ENCODE measurements around the gene L3MBTL2.
A peak's percentile ranks its signal among the peaks of the same experiment; 100 is the strongest.

Gene L3MBTL2

DNA sequence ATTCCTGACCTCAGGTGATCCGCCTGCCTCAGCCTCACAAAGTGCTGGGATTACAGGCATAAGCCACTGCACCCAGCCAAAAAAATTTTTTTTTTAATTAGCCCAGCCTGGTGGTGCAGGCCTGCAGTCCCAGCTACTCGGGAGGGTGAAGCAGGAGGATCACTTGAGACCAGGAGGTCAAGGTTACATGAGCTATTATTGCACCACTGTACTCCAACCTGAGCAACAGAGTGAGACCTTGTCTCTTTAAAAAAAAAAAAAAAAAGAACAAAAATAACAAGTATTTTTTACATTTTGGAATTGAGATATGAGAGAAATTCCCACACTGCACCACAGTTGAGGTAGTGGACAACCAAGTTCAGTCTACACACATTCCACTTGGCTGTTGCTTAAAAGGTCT, 13.6 kb upstream of the L3MBTL2 start:
- H2BK120ac ChIP-seq (ENCODE audit: insufficient read depth, low read length, poor library complexity): no peak overlapping the region
- H3K4me1 ChIP-seq (ENCODE audit: control insufficient read depth in 1 of 2, insufficient read depth in 2 of 2, low read length in 2 of 2): no peaks in the 10 kb centered on the region
- H3K4me3 ChIP-seq (ENCODE audit: low read depth, low read length): no peak overlapping the region
- H2BK5ac ChIP-seq (ENCODE audit: low read depth, low read length, poor library complexity): no peak overlapping the region
- no peaks in the 10 kb centered on the region for H3K9me3 ChIP-seq (ENCODE audit: insufficient read depth, low read depth, low read length)
- H3K79me2 ChIP-seq (ENCODE audit: control insufficient read depth, insufficient read depth, low read length, poor library complexity): no peaks in the 10 kb centered on the region
- H4K12ac ChIP-seq (ENCODE audit: low read depth, low read length): no peak overlapping the region
- H4K8ac ChIP-seq (ENCODE audit: low read depth, low read length): no peak overlapping the region
- H3K36me3 ChIP-seq (ENCODE audit: control insufficient read depth in 1 of 2, insufficient read depth in 2 of 2, low read length in 2 of 2): no peaks in the 10 kb centered on the region
- no peak overlapping the region for H4K91ac ChIP-seq (ENCODE audit: low read depth, low read length)
- no peak overlapping the region for H2AK5ac ChIP-seq (ENCODE audit: low read length)
- H3K27ac ChIP-seq (ENCODE audit: low read depth, low read length): no peak overlapping the region
- H3K23ac ChIP-seq (ENCODE audit: low read length): no peak overlapping the region
- H3K4ac ChIP-seq (ENCODE audit: low read depth, low read length): no peak overlapping the region
- H3K4me2 ChIP-seq (ENCODE audit: low read length): no peak overlapping the region
- H3K79me1 ChIP-seq (ENCODE audit: low read length): no peaks in the 10 kb centered on the region
- H3K18ac ChIP-seq (ENCODE audit: low read length): no peak overlapping the region
- WGBS (ENCODE audit: extremely low coverage, insufficient coverage, insufficient read length): no CpG with 5 or more reads among the region's 2 CpGs
- no peak overlapping the region for H2BK12ac ChIP-seq (ENCODE audit: low read length)
- H3K9ac ChIP-seq (ENCODE audit: low read length): no peak overlapping the region
- no peak overlapping the region for H3K14ac ChIP-seq (ENCODE audit: low read length)
- DNase-seq: no peak
- H2AFZ ChIP-seq (ENCODE audit: insufficient read depth, low read length, poor library complexity): no peak overlapping the region
- H3K27me3 ChIP-seq (ENCODE audit: insufficient read depth, low read length): no peaks in the 10 kb centered on the region

DNA sequence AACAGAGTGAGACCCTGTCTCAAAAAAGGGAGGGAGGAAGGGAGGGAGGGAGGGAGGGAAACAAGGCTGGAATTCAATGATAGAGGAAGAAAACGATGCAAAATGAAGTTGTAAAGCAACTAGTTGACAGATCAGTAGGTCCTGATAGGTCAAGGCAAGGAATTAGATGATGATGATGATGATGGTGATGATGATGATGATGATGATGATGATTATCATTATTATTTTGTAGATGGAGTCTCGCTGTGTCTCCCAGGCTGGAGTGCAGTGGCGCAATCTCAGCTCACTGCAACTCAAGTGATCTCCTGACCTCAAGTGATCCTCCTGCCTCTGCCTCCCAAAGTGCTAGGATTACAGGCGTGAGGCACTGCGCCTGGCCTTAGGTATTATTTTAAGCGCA, 11.3 kb upstream of the L3MBTL2 start:
- Histone ChIP-seq H3K79me1 (ENCODE audit: low read length) (no peaks in the 10 kb centered on the region), H3K23ac (ENCODE audit: low read length) (no peak overlapping the region), H2AFZ (ENCODE audit: insufficient read depth, low read length, poor library complexity) (no peak overlapping the region), H3K4me1 (ENCODE audit: control insufficient read depth in 1 of 2, insufficient read depth in 2 of 2, low read length in 2 of 2) (peaks cover 6 to 7% of the 10 kb centered on the region in 2 experiments), H2BK5ac (ENCODE audit: low read depth, low read length, poor library complexity) (no peak overlapping the region), H3K27ac (ENCODE audit: low read depth, low read length) (no peak overlapping the region), H3K4me2 (ENCODE audit: low read length) (no peak overlapping the region), H3K4ac (ENCODE audit: low read depth, low read length) (no peak overlapping the region), H4K91ac (ENCODE audit: low read depth, low read length) (no peak overlapping the region), H4K8ac (ENCODE audit: low read depth, low read length) (no peak overlapping the region), H4K12ac (ENCODE audit: low read depth, low read length) (no peak overlapping the region), H3K9me3 (ENCODE audit: insufficient read depth, low read depth, low read length) (no peaks in the 10 kb centered on the region), H2BK120ac (ENCODE audit: insufficient read depth, low read length, poor library complexity) (no peak overlapping the region), H3K9ac (ENCODE audit: low read length) (no peak overlapping the region), H2AK5ac (ENCODE audit: low read length) (no peak overlapping the region), H3K79me2 (ENCODE audit: control insufficient read depth, insufficient read depth, low read length, poor library complexity) (no peaks in the 10 kb centered on the region), H3K14ac (ENCODE audit: low read length) (no peak overlapping the region), H3K36me3 (ENCODE audit: control insufficient read depth in 1 of 2, insufficient read depth in 2 of 2, low read length in 2 of 2) (no peaks in the 10 kb centered on the region), H3K27me3 (ENCODE audit: insufficient read depth, low read length) (peaks cover 5% of the 10 kb centered on the region), H3K4me3 (ENCODE audit: low read depth, low read length) (no peak overlapping the region), H3K18ac (ENCODE audit: low read length) (no peak overlapping the region), H2BK12ac (ENCODE audit: low read length) (no peak overlapping the region)
- no CpG with 5 or more reads among the region's 6 CpGs for WGBS (ENCODE audit: extremely low coverage, insufficient coverage, insufficient read length)
- no peak for DNase-seq

DNA sequence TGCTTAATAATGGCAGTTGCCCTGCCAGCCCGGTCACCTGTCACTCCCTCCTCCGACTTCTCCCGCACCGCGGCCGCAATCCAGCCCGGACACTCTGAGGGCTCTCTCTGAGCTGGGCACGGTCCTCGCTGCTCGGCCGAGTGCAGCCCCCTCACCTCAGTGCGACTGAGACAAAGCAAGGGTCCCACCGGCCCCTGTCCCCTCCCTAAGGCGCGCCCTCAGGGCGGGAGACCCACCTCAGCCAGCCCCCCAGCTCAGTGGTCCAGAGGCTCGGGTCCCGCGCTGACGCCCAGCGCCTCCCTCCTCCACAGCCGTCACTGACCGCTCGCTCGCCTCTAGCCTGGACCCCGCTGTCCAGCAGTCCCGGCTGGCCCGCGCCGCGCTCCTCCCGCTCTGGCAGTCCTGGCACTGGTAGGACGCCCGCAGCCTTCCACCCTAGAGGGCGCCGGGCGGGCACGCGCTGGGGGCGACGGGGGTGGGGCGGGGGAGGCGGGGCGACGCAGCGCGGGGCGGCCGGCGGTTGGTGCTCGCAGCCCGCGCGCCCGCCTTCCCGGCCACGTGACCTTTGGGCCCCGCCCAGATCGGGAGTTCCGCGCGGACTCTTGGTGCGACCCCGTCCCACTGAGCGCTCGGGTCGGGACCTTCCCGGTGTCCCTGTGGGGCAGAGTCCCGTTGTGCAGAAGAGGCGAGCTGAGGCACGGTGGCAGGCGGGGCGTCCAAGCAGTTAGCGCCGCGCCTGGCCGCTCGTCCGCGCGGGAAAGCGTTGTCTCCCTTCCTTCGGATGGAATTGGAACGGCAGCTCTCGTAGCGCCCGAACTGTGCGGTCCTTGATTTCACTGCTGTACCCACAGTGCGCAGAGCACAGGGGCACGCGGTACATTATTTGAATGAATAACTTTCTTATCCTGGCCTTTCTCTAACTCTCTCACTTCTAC, 7.8 kb upstream of the L3MBTL2 start:
- Histone ChIP-seq H3K4ac (ENCODE audit: low read depth, low read length) (no peak overlapping the region), H2BK120ac (ENCODE audit: insufficient read depth, low read length, poor library complexity) (no peak overlapping the region)

DNA sequence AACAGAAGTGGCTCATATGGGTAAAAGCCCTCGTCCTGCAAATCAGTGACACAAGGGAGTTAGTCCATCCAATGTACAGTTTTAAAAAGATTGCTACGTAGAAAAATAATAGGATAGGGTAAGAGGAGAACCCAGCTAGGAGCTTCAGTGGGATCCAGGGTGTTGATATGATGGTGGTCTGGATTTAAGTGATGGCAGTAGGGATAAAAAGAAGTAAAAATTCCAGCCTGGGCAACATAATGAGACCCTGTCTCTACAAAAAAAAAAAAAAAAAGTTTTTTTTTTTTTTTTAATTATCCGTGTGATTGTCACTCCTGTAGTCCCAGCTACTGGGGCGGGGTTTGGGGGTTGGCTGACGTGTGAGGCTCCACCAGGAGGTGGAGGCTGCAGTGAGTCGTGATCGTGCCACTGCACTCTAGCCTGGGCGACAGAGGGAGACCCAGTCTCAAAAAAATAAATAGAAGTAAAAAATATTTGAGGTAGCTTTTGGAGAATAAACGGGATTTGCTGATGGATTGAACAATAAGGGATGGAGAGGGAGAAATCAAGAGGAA, 7.0 kb upstream of the L3MBTL2 start:
- H3K14ac ChIP-seq (ENCODE audit: low read length): no peak overlapping the region
- no peak overlapping the region for H3K27ac ChIP-seq (ENCODE audit: low read depth, low read length)
- H4K8ac ChIP-seq (ENCODE audit: low read depth, low read length): no peak overlapping the region
- no peak overlapping the region for H3K18ac ChIP-seq (ENCODE audit: low read length)
- peaks cover 6 to 7% of the 10 kb centered on the region in 2 experiments for H3K4me1 ChIP-seq (ENCODE audit: control insufficient read depth in 1 of 2, insufficient read depth in 2 of 2, low read length in 2 of 2)
- no peaks in the 10 kb centered on the region for H3K9me3 ChIP-seq (ENCODE audit: insufficient read depth, low read depth, low read length)
- H2BK5ac ChIP-seq (ENCODE audit: low read depth, low read length, poor library complexity): no peak overlapping the region
- H2AFZ ChIP-seq (ENCODE audit: insufficient read depth, low read length, poor library complexity): no peak overlapping the region
- no peak overlapping the region for H4K12ac ChIP-seq (ENCODE audit: low read depth, low read length)
- no peak overlapping the region for H3K9ac ChIP-seq (ENCODE audit: low read length)
- no peak overlapping the region for H2AK5ac ChIP-seq (ENCODE audit: low read length)
- no peak overlapping the region for H2BK120ac ChIP-seq (ENCODE audit: insufficient read depth, low read length, poor library complexity)
- no peaks in the 10 kb centered on the region for H3K79me1 ChIP-seq (ENCODE audit: low read length)
- H3K4me2 ChIP-seq (ENCODE audit: low read length): peak overlapping the region; percentile 86
- no peak overlapping the region for H3K4ac ChIP-seq (ENCODE audit: low read depth, low read length)
- 100% methylated on average over 1 of the region's 9 CpGs for WGBS (ENCODE audit: extremely low coverage, insufficient coverage, insufficient read length)
- H3K27me3 ChIP-seq (ENCODE audit: insufficient read depth, low read length): peaks cover 5% of the 10 kb centered on the region
- H3K79me2 ChIP-seq (ENCODE audit: control insufficient read depth, insufficient read depth, low read length, poor library complexity): no peaks in the 10 kb centered on the region
- no peak overlapping the region for H2BK12ac ChIP-seq (ENCODE audit: low read length)
- no peak overlapping the region for H3K23ac ChIP-seq (ENCODE audit: low read length)
- no peaks in the 10 kb centered on the region for H3K36me3 ChIP-seq (ENCODE audit: control insufficient read depth in 1 of 2, insufficient read depth in 2 of 2, low read length in 2 of 2)
- H4K91ac ChIP-seq (ENCODE audit: low read depth, low read length): no peak overlapping the region
- DNase-seq: peak in 1 of 2 donors; percentile 34
- no peak overlapping the region for H3K4me3 ChIP-seq (ENCODE audit: low read depth, low read length)

More for the DNA sequence above, 7.8 kb upstream of the L3MBTL2 start:
- Histone ChIP-seq H3K79me2 (ENCODE audit: control insufficient read depth, insufficient read depth, low read length, poor library complexity) (no peaks in the 10 kb centered on the region), H3K4me1 (ENCODE audit: control insufficient read depth in 1 of 2, insufficient read depth in 2 of 2, low read length in 2 of 2) (peaks cover 6 to 7% of the 10 kb centered on the region in 2 experiments), H3K14ac (ENCODE audit: low read length) (no peak overlapping the region), H3K27ac (ENCODE audit: low read depth, low read length) (no peak overlapping the region), H3K9ac (ENCODE audit: low read length) (peak overlapping the region; percentile 3), H2AK5ac (ENCODE audit: low read length) (no peak overlapping the region), H3K9me3 (ENCODE audit: insufficient read depth, low read depth, low read length) (no peaks in the 10 kb centered on the region), H2BK5ac (ENCODE audit: low read depth, low read length, poor library complexity) (no peak overlapping the region), H2BK12ac (ENCODE audit: low read length) (no peak overlapping the region), H3K18ac (ENCODE audit: low read length) (no peak overlapping the region), H4K91ac (ENCODE audit: low read depth, low read length) (no peak overlapping the region), H4K12ac (ENCODE audit: low read depth, low read length) (no peak overlapping the region), H3K79me1 (ENCODE audit: low read length) (no peaks in the 10 kb centered on the region), H2AFZ (ENCODE audit: insufficient read depth, low read length, poor library complexity) (peak overlapping the region; percentile 86), H4K8ac (ENCODE audit: low read depth, low read length) (peak overlapping the region; percentile 21), H3K4me3 (ENCODE audit: low read depth, low read length) (peak overlapping the region; percentile 77), H3K27me3 (ENCODE audit: insufficient read depth, low read length) (peaks cover 5% of the 10 kb centered on the region), H3K36me3 (ENCODE audit: control insufficient read depth in 1 of 2, insufficient read depth in 2 of 2, low read length in 2 of 2) (no peaks in the 10 kb centered on the region), H3K23ac (ENCODE audit: low read length) (no peak overlapping the region), H3K4me2 (ENCODE audit: low read length) (peak overlapping the region; percentile 95)
- DNase-seq: peak; percentile 69 to 88
- no CpG with 5 or more reads among the region's 91 CpGs for WGBS (ENCODE audit: extremely low coverage, insufficient coverage, insufficient read length)
